GM23338 (cell line): ENCODE data around the gene KIFC3.

Experiments
- CREB1 ChIP-seq: fragments of 250-450 bp; sonication (Bioruptor Pico); IDR thresholded peaks from 2 replicates; pipeline ENCODE4 v1.5.0; 2020; ENCODE audit warnings: low read depth, mild to moderate bottlenecking, moderate library complexity
- EZH2 ChIP-seq: fragments of 200-600 bp; sonication (generic); IDR thresholded peaks from one replicate; pipeline ENCODE4 v1.8.0; 2017; ENCODE audit warnings: antibody characterized with exemption, mild to moderate bottlenecking, low read depth; ENCODE audit not compliant: unreplicated experiment
- EZH2phosphoT487 ChIP-seq: fragments of 200-600 bp; sonication (generic); IDR thresholded peaks from one replicate; pipeline ENCODE4 v1.8.1; 2018; ENCODE audit warnings: antibody characterized with exemption; ENCODE audit not compliant: unreplicated experiment
- JUNB ChIP-seq: IDR thresholded peaks from one replicate; pipeline ENCODE4 v1.6.1; 2016; ENCODE audit warnings: antibody characterized with exemption; ENCODE audit not compliant: unreplicated experiment
- NANOG ChIP-seq: IDR thresholded peaks from 2 replicates; pipeline ENCODE4 v1.6.1; 2016; ENCODE audit warnings: antibody characterized with exemption, borderline replicate concordance
- POLR2AphosphoS5 ChIP-seq: IDR thresholded peaks from 2 replicates; pipeline ENCODE4 v1.6.1; 2016; ENCODE audit warnings: antibody characterized with exemption, low read depth
- REST ChIP-seq: IDR thresholded peaks from one replicate; pipeline ENCODE4 v1.6.1; 2018; ENCODE audit warnings: antibody characterized with exemption; ENCODE audit not compliant: unreplicated experiment
- STAT1 ChIP-seq: IDR thresholded peaks from one replicate; pipeline ENCODE4 v1.6.1; 2016; ENCODE audit warnings: antibody characterized with exemption; ENCODE audit not compliant: unreplicated experiment
- ZNF114 ChIP-seq: fragments of 250-450 bp; sonication (Bioruptor Pico); IDR thresholded peaks from 2 replicates; pipeline ENCODE4 v1.5.0; 2020; ENCODE audit warnings: mild to moderate bottlenecking, moderate library complexity
- ZNF331 ChIP-seq: fragments of 250-450 bp; sonication (Bioruptor Pico); IDR thresholded peaks from 2 replicates; pipeline ENCODE4 v1.5.0; 2020; ENCODE audit warnings: low read depth, mild to moderate bottlenecking, moderate library complexity
- TF ChIP-seq, protein P1 (sequence below), 2 experiments: fragments of 200-600 bp in 1 of 2; sonication (generic) in 1 of 2; conservative IDR thresholded peaks; 2 replicates each; pipeline versions ENCODE4 v1.5.1 to v1.6.1; 2016 to 2017; ENCODE audit warnings: antibody characterized with exemption in 2 of 2, low read depth in 2 of 2, mild to moderate bottlenecking in 2 of 2, moderate library complexity in 1 of 2
- TF ChIP-seq, protein P2 (sequence below): IDR thresholded peaks from 2 replicates; pipeline ENCODE4 v1.6.1; 2016; ENCODE audit warnings: antibody characterized with exemption

- TF ChIP-seq, protein P1, sequence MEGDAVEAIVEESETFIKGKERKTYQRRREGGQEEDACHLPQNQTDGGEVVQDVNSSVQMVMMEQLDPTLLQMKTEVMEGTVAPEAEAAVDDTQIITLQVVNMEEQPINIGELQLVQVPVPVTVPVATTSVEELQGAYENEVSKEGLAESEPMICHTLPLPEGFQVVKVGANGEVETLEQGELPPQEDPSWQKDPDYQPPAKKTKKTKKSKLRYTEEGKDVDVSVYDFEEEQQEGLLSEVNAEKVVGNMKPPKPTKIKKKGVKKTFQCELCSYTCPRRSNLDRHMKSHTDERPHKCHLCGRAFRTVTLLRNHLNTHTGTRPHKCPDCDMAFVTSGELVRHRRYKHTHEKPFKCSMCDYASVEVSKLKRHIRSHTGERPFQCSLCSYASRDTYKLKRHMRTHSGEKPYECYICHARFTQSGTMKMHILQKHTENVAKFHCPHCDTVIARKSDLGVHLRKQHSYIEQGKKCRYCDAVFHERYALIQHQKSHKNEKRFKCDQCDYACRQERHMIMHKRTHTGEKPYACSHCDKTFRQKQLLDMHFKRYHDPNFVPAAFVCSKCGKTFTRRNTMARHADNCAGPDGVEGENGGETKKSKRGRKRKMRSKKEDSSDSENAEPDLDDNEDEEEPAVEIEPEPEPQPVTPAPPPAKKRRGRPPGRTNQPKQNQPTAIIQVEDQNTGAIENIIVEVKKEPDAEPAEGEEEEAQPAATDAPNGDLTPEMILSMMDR (conservative IDR thresholded peaks at IDR 0.05; ENCODE audit: low read depth in 2 of 2): no peak
- TF ChIP-seq EZH2 (no peak), POLR2AphosphoS5 (no peak), CREB1 (CRISPR knock-in tag) (no peak), ZNF331 (CRISPR knock-in tag) (no peak), REST (no peak), JUNB (no peak), EZH2phosphoT487 (no peak), NANOG (no peak), STAT1 (no peak), ZNF114 (CRISPR knock-in tag) (no peak)
- TF ChIP-seq, protein P2, sequence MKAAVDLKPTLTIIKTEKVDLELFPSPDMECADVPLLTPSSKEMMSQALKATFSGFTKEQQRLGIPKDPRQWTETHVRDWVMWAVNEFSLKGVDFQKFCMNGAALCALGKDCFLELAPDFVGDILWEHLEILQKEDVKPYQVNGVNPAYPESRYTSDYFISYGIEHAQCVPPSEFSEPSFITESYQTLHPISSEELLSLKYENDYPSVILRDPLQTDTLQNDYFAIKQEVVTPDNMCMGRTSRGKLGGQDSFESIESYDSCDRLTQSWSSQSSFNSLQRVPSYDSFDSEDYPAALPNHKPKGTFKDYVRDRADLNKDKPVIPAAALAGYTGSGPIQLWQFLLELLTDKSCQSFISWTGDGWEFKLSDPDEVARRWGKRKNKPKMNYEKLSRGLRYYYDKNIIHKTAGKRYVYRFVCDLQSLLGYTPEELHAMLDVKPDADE: no peak
Measured at GRCh38 chr16:57843400-57843799, 41.1 kb upstream of the KIFC3 start.
